Measurements from ENCODE around the gene TMBIM6.

Gene TMBIM6

GRCh38 chr12:49740930-49741881 is at the start of gene TMBIM6:
Gene TMBIM6 (plus strand): TSS chr12:49741557. CDS start chr12:49752494, 10,937 bp downstream.
- Histone ChIP-seq H3K27me3 (replicated peaks; ENCODE audit: control insufficient read depth, insufficient read depth, low read length) (no peaks in the 10 kb centered on the region), H3K36me3 (ENCODE audit: control insufficient read depth, insufficient read depth, low read length) (no peaks in the 10 kb centered on the region), H3K4me3 (replicated peaks; ENCODE audit: low read depth, low read length) (peak within 1 kb of the TSS; percentile 79)
- DNase-seq (ENCODE audit: extremely low read depth, insufficient read length), result peak; percentile 97
- peak; percentile 97 for TF ChIP-seq CTCF (IDR thresholded peaks at IDR 0.05; ENCODE audit: insufficient read depth, low read length, poor library complexity, severe bottlenecking)

- DNase-seq (ENCODE audit: extremely low read depth, insufficient read length), result no peak
- no peaks in the 10 kb centered on the region for H3K27me3 ChIP-seq (replicated peaks; ENCODE audit: control insufficient read depth, insufficient read depth, low read length)
- TF ChIP-seq CTCF (IDR thresholded peaks at IDR 0.05; ENCODE audit: insufficient read depth, low read length, poor library complexity, severe bottlenecking), result no peak
- H3K4me3 ChIP-seq (replicated peaks; ENCODE audit: low read depth, low read length), result no peak overlapping the region
- H3K36me3 ChIP-seq (ENCODE audit: control insufficient read depth, insufficient read depth, low read length), result 0 out of 2 replicates have a peak, but pooled peaks cover 1% of the 10 kb centered on the region
These were observed 48.5 kb upstream of the TMBIM6 start for GRCh38 chr12:49692851-49693250.

GRCh38 chr12:49693931-49694444 is 47.4 kb upstream of the TMBIM6 start:
- Histone ChIP-seq H3K27me3 (replicated peaks; ENCODE audit: control insufficient read depth, insufficient read depth, low read length) (no peaks in the 10 kb centered on the region), H3K4me3 (replicated peaks; ENCODE audit: low read depth, low read length) (no peak overlapping the region), H3K36me3 (ENCODE audit: control insufficient read depth, insufficient read depth, low read length) (0 out of 2 replicates have a peak, but pooled peaks cover 1% of the 10 kb centered on the region)
- DNase-seq (ENCODE audit: extremely low read depth, insufficient read length), result no peak
- TF ChIP-seq CTCF (IDR thresholded peaks at IDR 0.05; ENCODE audit: insufficient read depth, low read length, poor library complexity, severe bottlenecking), result no peak

GRCh38 chr12:49696723-49697122 is 44.6 kb upstream of the TMBIM6 start:
- Histone ChIP-seq H3K27me3 (replicated peaks; ENCODE audit: control insufficient read depth, insufficient read depth, low read length) (no peaks in the 10 kb centered on the region), H3K4me3 (replicated peaks; ENCODE audit: low read depth, low read length) (no peak overlapping the region), H3K36me3 (ENCODE audit: control insufficient read depth, insufficient read depth, low read length) (0 out of 2 replicates have a peak, but pooled peaks cover 1% of the 10 kb centered on the region)
- TF ChIP-seq CTCF (IDR thresholded peaks at IDR 0.05; ENCODE audit: insufficient read depth, low read length, poor library complexity, severe bottlenecking), result no peak
- DNase-seq (ENCODE audit: extremely low read depth, insufficient read length), result no peak

- no peak for DNase-seq (ENCODE audit: extremely low read depth, insufficient read length)
- Histone ChIP-seq H3K4me3 (replicated peaks; ENCODE audit: low read depth, low read length) (peak overlapping the region; percentile 43; the same call in 1 of the 2 replicates), H3K36me3 (ENCODE audit: control insufficient read depth, insufficient read depth, low read length) (0 out of 2 replicates have a peak, but pooled peaks cover 1% of the 10 kb centered on the region), H3K27me3 (replicated peaks; ENCODE audit: control insufficient read depth, insufficient read depth, low read length) (no peaks in the 10 kb centered on the region)
- no peak for TF ChIP-seq CTCF (IDR thresholded peaks at IDR 0.05; ENCODE audit: insufficient read depth, low read length, poor library complexity, severe bottlenecking)
These were observed 43.5 kb upstream of the TMBIM6 start for GRCh38 chr12:49697808-49698207.
